AML-193 (cell line): Measurements from ENCODE around the gene ZAR1L.
"Not testable (repeated sequence)": the region's sequence is repeated elsewhere in the genome, so short reads cannot be mapped to it uniquely, and the experiment has no call there.

Experiments used
- DNase-seq, 2 experiments: peaks; one replicate each; lab custom pipeline; 2025; lab: John Stamatoyannopoulos, UW

The ZAR1L gene

GRCh38 chr13:32315238-32316027, at the start of gene ZAR1L, which contains the start of gene BRCA2:
Gene ZAR1L, minus strand, starts transcription at chr13:32315363. Its CDS starts 3,438 bp downstream, at chr13:32311925.
Gene BRCA2, plus strand, starts transcription at chr13:32315508. Its CDS starts 953 bp downstream, at chr13:32316461.
- peak; percentile 96 to 98 for DNase-seq

- peak; percentile 90 to 94 for DNase-seq
Observed at GRCh38 chr13:32362574-32362973, 47.4 kb upstream of the ZAR1L start.

GRCh38 chr13:32355935-32356334, 40.8 kb upstream of the ZAR1L start:
- not testable (repeated sequence) for DNase-seq

GRCh38 chr13:32354040-32354439, 38.9 kb upstream of the ZAR1L start:
- DNase-seq, result no peak

- DNase-seq, result not testable (repeated sequence)
Observed at GRCh38 chr13:32350839-32351441, 35.8 kb upstream of the ZAR1L start.

GRCh38 chr13:32347651-32348050, 32.5 kb upstream of the ZAR1L start:
- DNase-seq, result no peak

- peak; percentile 72 to 74 for DNase-seq
Observed at GRCh38 chr13:32340914-32341313, 25.8 kb upstream of the ZAR1L start.

- DNase-seq, result peak; percentile 29 to 34
Observed at GRCh38 chr13:32334671-32335070, 19.5 kb upstream of the ZAR1L start.

GRCh38 chr13:32330441-32330840, 15.3 kb upstream of the ZAR1L start:
- DNase-seq, result no peak

GRCh38 chr13:32323912-32324311, 8.7 kb upstream of the ZAR1L start:
- DNase-seq, result no peak

GRCh38 chr13:32320528-32320927, 5.4 kb upstream of the ZAR1L start:
- no peak for DNase-seq

- DNase-seq, result peak; percentile 39 to 44
Observed at GRCh38 chr13:32317716-32318465, 2.7 kb upstream of the ZAR1L start.

- DNase-seq, result peak; percentile 45 to 53
Observed at GRCh38 chr13:32316501-32316900, 1.3 kb upstream of the ZAR1L start.

- no peak for DNase-seq
Observed at GRCh38 chr13:32316028-32316339, 821 bp upstream of the ZAR1L start.

GRCh38 chr13:32314271-32315237, 609 bp downstream of the ZAR1L start:
- DNase-seq, result peak; percentile 73 to 81

GRCh38 chr13:32311188-32311897, 3.8 kb downstream of the ZAR1L start:
- DNase-seq, result no peak

GRCh38 chr13:32310134-32310706, 4.9 kb downstream of the ZAR1L start:
- peak; percentile 45 to 58 for DNase-seq

GRCh38 chr13:32309312-32310133, 5.6 kb downstream of the ZAR1L start:
- DNase-seq, result peak; percentile 77 to 80

- no peak for DNase-seq
Observed at GRCh38 chr13:32305646-32306045, 9.5 kb downstream of the ZAR1L start.

GRCh38 chr13:32302461-32302860, 12.7 kb downstream of the ZAR1L start:
- DNase-seq, result no peak
